NT2/D1 (cell line): ENCODE measurements around the gene SLMAP.

Source experiments
- DNase-seq: peaks from one replicate; pipeline ENCODE4 v3.0.0-alpha.2; 2011; ENCODE audit warnings: low read depth, low spot score
- H3K27me3 ChIP-seq: 2 replicates; pipeline ENCODE4 v1.6.0; 2011; ENCODE audit warnings: mild to moderate bottlenecking; ENCODE audit not compliant: insufficient read length, insufficient read depth
- H3K36me3 ChIP-seq: 2 replicates; pipeline ENCODE4 v1.6.1; 2011; ENCODE audit warnings: mild to moderate bottlenecking, low read length, mixed read lengths; ENCODE audit not compliant: insufficient read depth, insufficient read length
- H3K4me1 ChIP-seq: 2 replicates; pipeline ENCODE4 v1.5.1; 2011; ENCODE audit not compliant: insufficient read depth, insufficient read length
- H3K4me3 ChIP-seq: 2 replicates; pipeline ENCODE4 v1.5.1; 2011; ENCODE audit warnings: low read depth; ENCODE audit not compliant: insufficient read length
- H3K9ac ChIP-seq: 2 replicates; pipeline ENCODE4 v1.6.0; 2011; ENCODE audit warnings: low read depth; ENCODE audit not compliant: insufficient read length
- H3K9me3 ChIP-seq: 2 replicates; pipeline ENCODE4 v1.5.1; 2011; ENCODE audit warnings: mild to moderate bottlenecking, low read length; ENCODE audit not compliant: insufficient read depth
- SUZ12 ChIP-seq: IDR thresholded peaks from 2 replicates; pipeline ENCODE4 v1.6.1; 2011; ENCODE audit not compliant: insufficient read length, insufficient read depth; ENCODE audit errors: extremely low read depth
- YY1 ChIP-seq: IDR thresholded peaks from 2 replicates; pipeline ENCODE4 v1.6.1; 2011; ENCODE audit not compliant: insufficient read length, insufficient read depth
- ZNF274 ChIP-seq: IDR thresholded peaks from 2 replicates; pipeline ENCODE4 v1.6.1; 2011; ENCODE audit warnings: mild to moderate bottlenecking, low read depth, low read length

Gene SLMAP

GRCh38 chr3:57726397-57726796 lies 29.7 kb upstream of the SLMAP start:
- Histone ChIP-seq H3K4me1 (no peaks in the 10 kb centered on the region), H3K4me3 (no peak overlapping the region), H3K9ac (no peak overlapping the region), H3K27me3 (no peaks in the 10 kb centered on the region), H3K9me3 (no peaks in the 10 kb centered on the region), H3K36me3 (no peaks in the 10 kb centered on the region)
- DNase-seq: no peak
- no peak for TF ChIP-seq YY1
- TF ChIP-seq ZNF274: no peak
- no peak for TF ChIP-seq SUZ12

GRCh38 chr3:57727106-57727505 lies 29.0 kb upstream of the SLMAP start:
- no peak for DNase-seq
- no peak overlapping the region for H3K4me3 ChIP-seq
- H3K27me3 ChIP-seq: no peaks in the 10 kb centered on the region
- H3K36me3 ChIP-seq: no peaks in the 10 kb centered on the region
- TF ChIP-seq YY1 (no peak), SUZ12 (no peak)
- H3K9me3 ChIP-seq: no peaks in the 10 kb centered on the region
- no peaks in the 10 kb centered on the region for H3K4me1 ChIP-seq
- no peak overlapping the region for H3K9ac ChIP-seq

- Histone ChIP-seq H3K4me1 (no peaks in the 10 kb centered on the region), H3K27me3 (no peaks in the 10 kb centered on the region), H3K9me3 (no peaks in the 10 kb centered on the region), H3K4me3 (no peak overlapping the region), H3K36me3 (no peaks in the 10 kb centered on the region), H3K9ac (no peak overlapping the region)
- DNase-seq: no peak
- TF ChIP-seq ZNF274 (no peak), SUZ12 (no peak), YY1 (no peak)
Observed at GRCh38 chr3:57729334-57730045, 26.6 kb upstream of the SLMAP start.

GRCh38 chr3:57730682-57731081 lies 25.4 kb upstream of the SLMAP start:
- no peak for TF ChIP-seq SUZ12
- TF ChIP-seq YY1: no peak
- TF ChIP-seq ZNF274: no peak

GRCh38 chr3:57731311-57731710 lies 24.8 kb upstream of the SLMAP start:
- Histone ChIP-seq H3K36me3 (no peaks in the 10 kb centered on the region), H3K4me1 (no peaks in the 10 kb centered on the region), H3K9ac (no peak overlapping the region), H3K4me3 (no peak overlapping the region), H3K9me3 (no peaks in the 10 kb centered on the region), H3K27me3 (no peaks in the 10 kb centered on the region)
- DNase-seq: no peak
- TF ChIP-seq YY1: no peak

More at GRCh38 chr3:57730682-57731081, 25.4 kb upstream of the SLMAP start:
- Histone ChIP-seq H3K4me3 (no peak overlapping the region), H3K27me3 (no peaks in the 10 kb centered on the region), H3K36me3 (no peaks in the 10 kb centered on the region), H3K4me1 (no peaks in the 10 kb centered on the region), H3K9me3 (no peaks in the 10 kb centered on the region), H3K9ac (no peak overlapping the region)
- DNase-seq: no peak

- no peaks in the 10 kb centered on the region for H3K27me3 ChIP-seq
- H3K36me3 ChIP-seq: no peaks in the 10 kb centered on the region
- no peak overlapping the region for H3K9ac ChIP-seq
- no peak overlapping the region for H3K4me3 ChIP-seq
- TF ChIP-seq YY1 (no peak), ZNF274 (no peak), SUZ12 (no peak)
- DNase-seq: no peak
- no peaks in the 10 kb centered on the region for H3K9me3 ChIP-seq
- H3K4me1 ChIP-seq: no peaks in the 10 kb centered on the region
Observed at GRCh38 chr3:57733790-57734189, 22.3 kb upstream of the SLMAP start.

GRCh38 chr3:57735405-57735804 lies 20.7 kb upstream of the SLMAP start:
- Histone ChIP-seq H3K4me3 (no peak overlapping the region), H3K9me3 (no peaks in the 10 kb centered on the region), H3K4me1 (no peaks in the 10 kb centered on the region), H3K36me3 (no peaks in the 10 kb centered on the region), H3K9ac (no peak overlapping the region), H3K27me3 (no peaks in the 10 kb centered on the region)
- TF ChIP-seq ZNF274 (no peak), YY1 (no peak), SUZ12 (no peak)
- no peak for DNase-seq

- H3K4me1 ChIP-seq: no peaks in the 10 kb centered on the region
- TF ChIP-seq ZNF274 (no peak), SUZ12 (no peak), YY1 (no peak)
- H3K9ac ChIP-seq: no peak overlapping the region
- no peaks in the 10 kb centered on the region for H3K36me3 ChIP-seq
- no peaks in the 10 kb centered on the region for H3K27me3 ChIP-seq
- DNase-seq: no peak
- H3K9me3 ChIP-seq: no peaks in the 10 kb centered on the region
- no peak overlapping the region for H3K4me3 ChIP-seq
Observed at GRCh38 chr3:57737840-57738239, 18.3 kb upstream of the SLMAP start.
